GM19328 (cell line): Measurements from ENCODE around the gene ERRFI1.
"Not testable (repeated sequence)": the region's sequence is repeated elsewhere in the genome, so short reads cannot be mapped to it uniquely, and the experiment has no call there.

ENCODE experiments used
- ATAC-seq: cut with Tn5 transposase; IDR thresholded peaks from one replicate; pipeline ENCODE4 v1.9.1; 2021; ENCODE audit warnings: mild to moderate bottlenecking, moderate library complexity; ENCODE audit not compliant: unreplicated experiment

Gene ERRFI1

DNA sequence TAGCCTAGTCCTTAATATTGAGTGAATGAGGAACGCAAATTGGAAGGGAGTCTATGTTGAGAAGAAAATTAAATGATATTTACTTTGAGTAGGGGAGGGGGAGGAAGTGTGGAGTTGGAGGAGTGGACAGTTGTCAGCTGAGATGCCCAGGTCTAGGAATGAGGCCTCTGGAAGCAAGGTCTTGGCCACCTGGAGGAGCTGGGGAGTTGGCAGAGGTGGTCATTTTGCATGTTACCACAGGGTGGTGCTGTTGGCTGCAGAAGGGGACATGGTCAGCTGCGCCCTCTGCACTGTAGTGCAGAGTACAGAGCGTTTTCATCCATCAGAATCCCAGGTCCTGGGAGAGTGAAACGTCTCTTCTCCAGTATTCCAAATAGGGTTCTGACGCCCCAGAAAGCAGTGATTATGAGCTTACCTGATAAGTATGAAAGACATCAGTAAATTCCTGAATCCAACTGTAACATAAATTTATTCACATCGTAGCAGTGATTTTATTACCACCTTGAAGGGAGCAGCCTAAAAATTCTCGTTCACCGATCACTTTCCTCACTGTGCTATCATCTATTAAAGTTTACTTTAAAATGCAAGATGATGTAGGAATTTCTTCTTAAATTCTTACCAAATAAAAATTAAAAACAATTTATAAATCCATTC lies 50.8 kb downstream of the ERRFI1 start:
- no peak for ATAC-seq

GRCh38 chr1:7973086-7973485 lies 53.0 kb downstream of the ERRFI1 start:
- no peak for ATAC-seq

- ATAC-seq = no peak
These were observed 53.8 kb downstream of the ERRFI1 start for GRCh38 chr1:7972285-7972684.

DNA sequence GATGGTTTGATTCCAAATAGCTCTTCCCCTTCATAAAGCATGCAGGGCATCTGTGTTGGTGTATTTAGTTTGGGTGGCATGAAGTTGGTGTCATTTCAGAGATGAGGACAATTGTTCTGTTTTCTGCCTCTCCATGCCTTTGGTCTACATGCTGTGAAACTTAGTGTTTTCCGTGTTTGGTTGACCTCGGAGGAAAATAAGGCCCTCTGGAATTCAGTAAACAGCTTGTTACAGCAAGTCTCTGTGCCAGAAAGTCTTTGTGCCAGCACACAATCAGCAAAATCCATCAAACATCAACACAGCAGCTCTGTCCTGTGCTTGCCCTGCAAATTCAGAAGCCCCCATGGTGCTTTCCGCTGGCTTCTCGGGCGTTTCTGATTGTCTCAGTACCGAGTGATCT lies 55.1 kb downstream of the ERRFI1 start:
- no peak for ATAC-seq

DNA sequence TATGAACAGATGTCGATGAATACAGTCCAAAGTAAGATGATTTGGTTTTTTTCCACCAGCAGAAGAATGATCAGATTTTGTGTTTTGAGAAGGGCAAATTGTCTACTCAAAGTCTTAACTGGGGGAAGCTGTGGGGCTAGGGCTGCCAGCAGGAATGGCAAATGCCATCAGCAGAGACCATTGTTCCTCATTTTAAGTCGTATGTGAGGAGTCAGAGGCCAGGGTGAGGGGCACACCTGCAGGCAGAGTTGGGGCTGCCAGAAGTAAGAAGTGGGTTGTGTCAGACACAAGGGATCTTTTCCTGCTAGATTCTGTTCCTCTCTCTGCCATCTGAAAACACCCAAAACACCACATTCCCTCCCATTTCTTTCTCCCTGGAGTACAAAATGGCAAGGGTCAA lies 55.9 kb downstream of the ERRFI1 start:
- ATAC-seq = no peak

DNA sequence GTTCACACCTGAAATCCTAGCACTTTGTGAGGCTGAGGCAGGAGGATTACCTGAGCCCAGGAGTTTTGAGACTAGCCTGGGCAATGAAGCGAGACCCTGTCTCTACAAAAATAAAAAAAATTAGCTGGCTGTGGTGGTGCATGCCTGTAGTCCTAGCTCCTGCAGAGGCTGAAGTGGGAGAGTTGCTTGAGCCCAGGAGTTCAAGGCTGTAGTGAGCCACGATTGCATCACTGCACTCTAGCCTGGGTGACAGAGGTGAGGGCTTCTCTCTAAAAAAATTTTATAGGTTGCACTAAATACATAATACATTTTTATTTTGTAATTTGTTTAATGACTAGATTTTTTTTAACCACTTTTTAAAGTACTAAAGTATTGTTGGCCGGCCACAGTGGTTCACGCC lies 58.5 kb downstream of the ERRFI1 start:
- no peak for ATAC-seq

- no peak for ATAC-seq
These were observed 58.9 kb downstream of the ERRFI1 start for GRCh38 chr1:7967196-7967595.

DNA sequence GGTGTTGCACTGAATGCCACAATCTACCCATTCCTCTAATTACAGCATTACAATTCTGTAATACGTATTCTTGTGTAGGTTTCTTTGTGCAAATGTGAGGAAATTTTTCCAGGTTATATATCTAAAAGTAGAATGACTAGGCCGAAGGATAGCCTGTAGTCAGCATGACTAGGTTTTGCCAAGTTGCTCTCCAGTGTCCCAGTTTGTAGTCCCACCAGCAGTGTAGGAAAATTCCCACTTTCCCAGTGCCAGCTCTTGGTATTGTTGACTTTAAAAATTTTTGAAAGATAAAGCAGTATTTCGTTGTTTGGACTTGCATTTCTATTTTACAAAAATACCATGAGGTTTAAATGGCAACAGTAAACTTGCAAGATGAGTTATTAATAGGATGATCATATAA lies 61.6 kb downstream of the ERRFI1 start:
- no peak for ATAC-seq

GRCh38 chr1:7963841-7964240 lies 62.3 kb downstream of the ERRFI1 start:
- not testable (repeated sequence) for ATAC-seq

- ATAC-seq = not testable (repeated sequence)
These were observed 62.8 kb downstream of the ERRFI1 start for GRCh38 chr1:7963378-7963730.

- no peak for ATAC-seq
These were observed 63.3 kb downstream of the ERRFI1 start for GRCh38 chr1:7962636-7963377.

- ATAC-seq = no peak
These were observed 64.1 kb downstream of the ERRFI1 start for GRCh38 chr1:7962014-7962335.
